GM20000 (cell line): ENCODE measurements around the gene SLC16A11.

Source experiments
- DNase-seq: peaks from one replicate; pipeline ENCODE4 v3.0.0; 2012; ENCODE audit warnings: low spot score
- TF ChIP-seq, protein P1 (sequence below): IDR thresholded peaks from 2 replicates; pipeline ENCODE4 v1.5.1; 2012; ENCODE audit warnings: mild to moderate bottlenecking, control low read depth; ENCODE audit errors: extremely low read depth, missing control alignments

The SLC16A11 gene

DNA sequence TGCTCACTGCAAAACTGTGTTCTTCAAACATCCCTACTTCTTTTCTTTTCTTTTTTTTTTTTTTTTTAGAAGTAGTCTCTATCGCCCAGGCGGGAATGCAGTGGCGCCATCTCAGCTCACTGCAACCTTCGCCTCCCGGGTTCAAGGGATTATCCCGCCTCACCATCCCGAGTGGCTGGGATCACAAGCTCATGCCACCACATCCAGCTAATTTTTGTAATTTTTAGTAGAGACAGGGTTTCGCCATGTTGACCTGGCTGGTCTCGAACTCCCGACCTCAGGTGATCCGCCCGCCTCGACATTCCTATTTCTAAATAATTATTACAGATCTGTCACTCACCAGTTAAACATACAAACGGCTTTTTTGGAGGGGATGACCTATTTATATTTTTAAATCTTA is 32.5 kb downstream of the SLC16A11 start:
- TF ChIP-seq, protein P1, sequence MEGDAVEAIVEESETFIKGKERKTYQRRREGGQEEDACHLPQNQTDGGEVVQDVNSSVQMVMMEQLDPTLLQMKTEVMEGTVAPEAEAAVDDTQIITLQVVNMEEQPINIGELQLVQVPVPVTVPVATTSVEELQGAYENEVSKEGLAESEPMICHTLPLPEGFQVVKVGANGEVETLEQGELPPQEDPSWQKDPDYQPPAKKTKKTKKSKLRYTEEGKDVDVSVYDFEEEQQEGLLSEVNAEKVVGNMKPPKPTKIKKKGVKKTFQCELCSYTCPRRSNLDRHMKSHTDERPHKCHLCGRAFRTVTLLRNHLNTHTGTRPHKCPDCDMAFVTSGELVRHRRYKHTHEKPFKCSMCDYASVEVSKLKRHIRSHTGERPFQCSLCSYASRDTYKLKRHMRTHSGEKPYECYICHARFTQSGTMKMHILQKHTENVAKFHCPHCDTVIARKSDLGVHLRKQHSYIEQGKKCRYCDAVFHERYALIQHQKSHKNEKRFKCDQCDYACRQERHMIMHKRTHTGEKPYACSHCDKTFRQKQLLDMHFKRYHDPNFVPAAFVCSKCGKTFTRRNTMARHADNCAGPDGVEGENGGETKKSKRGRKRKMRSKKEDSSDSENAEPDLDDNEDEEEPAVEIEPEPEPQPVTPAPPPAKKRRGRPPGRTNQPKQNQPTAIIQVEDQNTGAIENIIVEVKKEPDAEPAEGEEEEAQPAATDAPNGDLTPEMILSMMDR = no peak
- DNase-seq = no peak

DNA sequence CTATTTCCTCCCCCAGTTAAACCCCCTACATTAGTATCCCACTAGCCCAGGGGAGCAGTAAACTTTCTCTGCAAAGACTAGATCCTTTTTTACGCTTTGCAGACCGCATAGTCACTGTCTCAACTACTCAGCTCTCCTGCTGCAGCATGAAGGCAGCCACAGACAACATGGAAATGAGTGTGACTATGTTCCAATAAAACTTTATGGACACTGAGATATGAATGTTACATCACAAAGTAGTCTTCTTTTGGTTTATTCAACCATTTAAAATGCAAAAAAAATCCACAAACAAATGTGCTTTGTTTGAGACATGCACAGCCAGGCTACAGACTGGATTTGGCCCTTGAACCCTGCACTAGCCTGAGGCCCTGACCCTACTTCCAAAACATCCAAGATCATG is 33.4 kb downstream of the SLC16A11 start:
- TF ChIP-seq, protein P1 = no peak
- no peak for DNase-seq

DNA sequence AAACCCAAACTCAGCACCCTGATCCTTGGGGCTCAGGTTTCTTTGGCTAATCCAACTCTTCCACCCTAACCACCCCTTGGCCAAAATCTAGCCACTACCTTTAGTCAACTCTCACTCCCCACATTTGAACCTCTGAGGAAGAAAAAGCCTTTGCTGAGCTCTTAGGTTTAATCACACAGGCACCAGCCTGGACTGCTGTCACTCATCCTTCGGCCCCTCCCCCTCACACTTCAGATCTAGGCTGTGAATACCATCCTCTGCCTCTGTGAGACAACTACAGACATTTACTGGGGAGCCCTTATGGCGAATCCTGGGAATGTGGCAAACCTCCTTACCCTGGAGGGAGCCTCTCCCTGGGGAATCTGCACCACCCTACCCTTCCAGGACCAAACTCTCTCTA is 36.7 kb downstream of the SLC16A11 start:
- DNase-seq = no peak
- TF ChIP-seq, protein P1 = no peak

DNA sequence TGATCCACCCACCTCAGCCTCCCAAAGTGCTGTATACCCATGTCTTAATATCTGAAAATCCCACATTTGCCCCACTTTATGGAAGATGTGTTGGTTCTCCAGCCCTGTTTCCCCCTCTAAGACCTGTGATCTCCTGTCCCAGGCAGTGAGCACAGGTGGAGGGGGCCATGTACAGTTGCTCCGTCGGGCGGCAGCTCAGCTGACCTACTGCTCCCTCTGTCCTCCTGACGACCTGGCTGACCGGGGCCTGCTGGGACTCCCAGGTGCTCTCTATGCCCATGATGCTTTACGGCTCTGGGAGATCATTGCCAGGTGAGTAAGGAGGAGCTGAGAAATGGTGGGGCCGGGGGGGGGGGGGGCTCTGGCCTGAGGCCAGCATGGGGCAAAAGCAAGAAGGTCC is 38.2 kb downstream of the SLC16A11 start:
- DNase-seq = no peak
- TF ChIP-seq, protein P1 = no peak

- TF ChIP-seq, protein P1 = peak; percentile 32
- peak; percentile 76 for DNase-seq
Observed at GRCh38 chr17:7004398-7005253, 39.3 kb downstream of the SLC16A11 start.

DNA sequence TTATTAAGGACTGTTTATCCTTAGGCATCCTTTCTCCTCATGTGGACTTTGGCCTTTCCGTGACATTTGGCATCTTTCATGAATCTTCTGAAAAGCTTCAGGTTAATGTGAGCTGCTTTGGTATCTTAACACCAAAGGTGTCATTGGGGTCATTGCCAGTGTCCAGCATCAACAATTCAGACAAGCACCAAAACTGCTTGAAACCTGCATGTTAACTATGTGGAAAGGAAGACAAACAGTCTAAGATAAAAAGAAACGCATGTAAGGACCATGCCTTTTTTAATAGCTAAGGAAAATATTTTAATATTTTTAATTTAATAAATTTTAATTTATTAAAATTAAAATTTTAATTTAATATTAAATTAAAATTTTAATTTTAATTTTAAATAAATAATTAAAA is 40.1 kb downstream of the SLC16A11 start:
- TF ChIP-seq, protein P1 = no peak
- DNase-seq = no peak

DNA sequence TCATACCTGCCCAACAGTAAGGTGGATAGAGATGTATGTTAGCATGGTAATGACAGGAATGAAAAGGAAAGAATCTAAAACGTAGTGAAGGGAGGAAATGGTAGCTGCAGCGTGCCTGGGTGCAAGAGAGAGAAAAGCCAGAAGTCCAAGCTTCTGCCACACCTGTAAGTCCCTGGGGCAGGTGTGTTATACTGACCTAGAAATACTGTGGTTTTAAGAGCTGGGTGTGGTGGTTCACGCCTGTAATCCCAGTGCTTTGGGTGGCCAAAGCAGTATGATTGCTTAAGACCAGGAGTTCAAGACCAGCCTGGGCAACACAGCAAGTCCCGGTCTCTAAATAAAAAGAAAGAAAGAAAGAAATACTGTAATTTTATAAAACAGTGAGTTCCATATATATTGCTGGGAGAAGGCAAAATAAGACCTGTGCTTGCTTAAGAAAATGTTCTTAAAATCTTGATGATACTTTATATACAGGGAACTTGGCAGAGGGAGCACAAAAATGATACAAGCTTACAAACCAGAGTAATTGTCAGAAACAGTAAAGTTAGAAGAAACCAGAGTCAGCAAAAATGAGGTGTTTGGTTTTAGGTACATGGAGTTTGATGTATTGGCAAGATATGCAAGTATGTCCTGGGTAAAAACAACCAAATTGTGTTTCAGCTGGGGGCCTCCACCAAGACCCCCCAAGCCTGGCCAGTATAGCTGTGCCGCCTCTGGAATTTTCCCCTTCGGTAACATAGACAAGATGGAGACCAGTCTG is 41.4 kb downstream of the SLC16A11 start:
- TF ChIP-seq, protein P1 = no peak
- DNase-seq = no peak
